GM18873 (cell line): ENCODE data around the gene IL11.

Source experiments
- ATAC-seq: cut with Tn5 transposase; IDR thresholded peaks from one replicate; pipeline ENCODE4 v1.9.1; 2021; ENCODE audit warnings: mild to moderate bottlenecking, moderate library complexity, moderate number of reproducible peaks; ENCODE audit not compliant: unreplicated experiment, low FRiP score

Gene IL11

GRCh38 chr19:55373993-55374757, 3.9 kb upstream of the IL11 start:
- no peak for ATAC-seq

GRCh38 chr19:55373306-55373992, 3.2 kb upstream of the IL11 start:
- no peak for ATAC-seq

- ATAC-seq = no peak
Observed at GRCh38 chr19:55372316-55373081, 2.2 kb upstream of the IL11 start.

- ATAC-seq = no peak
Observed at GRCh38 chr19:55369653-55370304, 484 bp downstream of the IL11 start.

- no peak for ATAC-seq
Observed at GRCh38 chr19:55368701-55369563, 1.3 kb downstream of the IL11 start.

GRCh38 chr19:55368106-55368505, 2.2 kb downstream of the IL11 start:
- ATAC-seq = no peak

GRCh38 chr19:55366790-55367189, 3.5 kb downstream of the IL11 start:
- no peak for ATAC-seq

- ATAC-seq = no peak
Observed at GRCh38 chr19:55365964-55366363, 4.3 kb downstream of the IL11 start.

GRCh38 chr19:55365245-55365644, 5.0 kb downstream of the IL11 start:
- no peak for ATAC-seq

- ATAC-seq = no peak
Observed at GRCh38 chr19:55362990-55363716, 7.1 kb downstream of the IL11 start, which contains the start of gene GARIN5B. Gene GARIN5B (minus strand): TSS chr19:55363260. CDS start chr19:55363066, 194 bp downstream.

GRCh38 chr19:55362174-55362989, 7.9 kb downstream of the IL11 start:
- ATAC-seq = no peak

- no peak for ATAC-seq
Observed at GRCh38 chr19:55360902-55361301, 9.4 kb downstream of the IL11 start.

GRCh38 chr19:55358943-55359908, 11.0 kb downstream of the IL11 start:
- no peak for ATAC-seq

GRCh38 chr19:55358493-55358892, 11.8 kb downstream of the IL11 start:
- ATAC-seq = no peak

- no peak for ATAC-seq
Observed at GRCh38 chr19:55355213-55355821, 14.9 kb downstream of the IL11 start.

GRCh38 chr19:55354698-55355212, 15.5 kb downstream of the IL11 start, which contains the start of gene COX6B2:
Gene COX6B2 (minus strand): TSS chr19:55354719. CDS start chr19:55354521, 198 bp downstream.
- no peak for ATAC-seq
